Fibroblast of the conjunctiva (primary cell): ENCODE measurements around the gene AATK.

Experiments used
- DNase-seq: peaks from one replicate; pipeline ENCODE4 v3.0.0-alpha.2; 2010; ENCODE audit warnings: low read depth

AATK gene

DNA sequence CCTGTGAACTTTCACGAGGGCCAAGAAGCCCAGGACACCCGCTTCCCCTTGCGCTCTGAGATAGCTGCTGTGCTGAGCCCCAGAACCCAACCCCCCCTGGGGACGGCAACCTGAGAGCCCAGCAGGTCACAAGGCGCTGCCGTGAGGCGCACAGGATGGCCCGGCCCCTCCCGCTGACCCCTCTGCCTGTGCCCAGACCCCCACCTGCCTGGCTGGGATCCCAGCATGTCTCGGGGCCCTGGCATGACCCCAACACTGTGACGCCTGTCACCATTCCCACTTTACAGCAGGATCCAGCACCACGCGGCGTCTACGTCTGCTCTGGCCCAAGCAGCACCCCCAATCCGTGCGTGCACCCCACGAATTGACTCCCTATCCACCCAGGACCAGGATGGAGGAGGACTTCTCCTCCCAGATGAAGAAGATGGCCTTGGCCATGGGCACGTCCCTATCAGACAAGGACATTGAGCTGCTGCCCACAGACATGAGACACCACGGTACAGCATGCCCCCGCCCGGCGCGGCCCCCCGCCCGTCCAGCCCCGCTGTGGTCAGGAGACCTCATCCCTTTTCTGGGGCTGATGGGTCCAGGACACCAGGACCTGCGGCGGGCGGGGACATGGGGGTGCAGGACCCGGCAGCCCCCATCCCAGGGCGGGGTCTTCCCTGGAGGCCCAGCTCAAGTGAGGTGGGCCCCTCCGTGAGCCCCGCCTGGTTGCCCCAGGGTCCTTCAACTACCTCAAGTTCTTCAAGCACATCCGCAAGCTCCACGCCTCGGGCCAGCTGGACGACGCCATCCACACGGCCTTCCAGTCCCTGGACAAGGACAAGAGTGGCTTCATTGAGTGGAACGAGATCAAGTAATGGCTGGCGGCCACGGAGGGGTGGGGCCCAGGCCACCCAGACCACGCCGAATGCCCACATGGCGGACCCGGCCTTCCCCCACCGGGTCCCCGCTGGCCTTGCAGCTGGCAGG lies 15.1 kb upstream of the AATK start:
- no peak for DNase-seq

DNA sequence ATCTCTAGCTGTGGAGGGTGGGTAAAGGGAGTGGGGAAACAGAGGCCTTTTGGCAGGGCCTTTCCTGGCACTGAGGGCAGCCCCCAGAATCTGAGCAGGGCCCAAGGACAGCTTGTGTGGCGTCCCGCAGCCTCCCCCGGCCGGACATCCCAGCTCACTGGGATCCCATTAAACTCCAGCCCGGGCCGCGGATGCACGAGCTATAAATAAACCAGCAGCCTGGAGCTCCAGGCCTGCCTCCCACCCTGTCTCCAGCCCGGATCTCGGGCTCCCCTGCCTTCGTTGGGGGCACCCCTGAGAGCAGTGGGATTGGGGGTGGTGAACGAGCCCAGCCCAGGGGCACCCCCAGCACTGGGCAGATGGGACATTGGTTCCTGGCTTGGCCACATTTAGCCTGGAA lies 13.8 kb upstream of the AATK start:
- DNase-seq, result no peak

DNA sequence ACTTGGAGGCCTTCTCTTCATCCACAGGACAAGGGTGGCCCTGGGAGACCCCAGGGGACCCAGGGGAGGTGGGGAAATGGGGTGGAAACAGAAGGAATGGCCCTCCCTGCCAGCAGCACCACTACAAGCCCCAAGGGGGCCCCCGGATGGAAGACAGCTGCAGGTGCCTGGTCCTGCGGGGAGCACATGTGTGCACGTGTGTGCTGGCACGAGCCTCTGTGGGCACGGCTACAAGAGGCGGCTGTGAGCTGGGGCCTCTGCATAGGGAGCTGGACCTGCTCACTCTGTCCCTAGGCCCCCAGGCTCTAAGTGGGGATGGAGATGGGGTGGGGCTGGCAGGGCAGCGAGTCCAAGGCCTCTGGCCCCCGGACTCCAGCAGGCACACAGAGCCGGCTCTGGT lies 13.2 kb upstream of the AATK start:
- no peak for DNase-seq

DNA sequence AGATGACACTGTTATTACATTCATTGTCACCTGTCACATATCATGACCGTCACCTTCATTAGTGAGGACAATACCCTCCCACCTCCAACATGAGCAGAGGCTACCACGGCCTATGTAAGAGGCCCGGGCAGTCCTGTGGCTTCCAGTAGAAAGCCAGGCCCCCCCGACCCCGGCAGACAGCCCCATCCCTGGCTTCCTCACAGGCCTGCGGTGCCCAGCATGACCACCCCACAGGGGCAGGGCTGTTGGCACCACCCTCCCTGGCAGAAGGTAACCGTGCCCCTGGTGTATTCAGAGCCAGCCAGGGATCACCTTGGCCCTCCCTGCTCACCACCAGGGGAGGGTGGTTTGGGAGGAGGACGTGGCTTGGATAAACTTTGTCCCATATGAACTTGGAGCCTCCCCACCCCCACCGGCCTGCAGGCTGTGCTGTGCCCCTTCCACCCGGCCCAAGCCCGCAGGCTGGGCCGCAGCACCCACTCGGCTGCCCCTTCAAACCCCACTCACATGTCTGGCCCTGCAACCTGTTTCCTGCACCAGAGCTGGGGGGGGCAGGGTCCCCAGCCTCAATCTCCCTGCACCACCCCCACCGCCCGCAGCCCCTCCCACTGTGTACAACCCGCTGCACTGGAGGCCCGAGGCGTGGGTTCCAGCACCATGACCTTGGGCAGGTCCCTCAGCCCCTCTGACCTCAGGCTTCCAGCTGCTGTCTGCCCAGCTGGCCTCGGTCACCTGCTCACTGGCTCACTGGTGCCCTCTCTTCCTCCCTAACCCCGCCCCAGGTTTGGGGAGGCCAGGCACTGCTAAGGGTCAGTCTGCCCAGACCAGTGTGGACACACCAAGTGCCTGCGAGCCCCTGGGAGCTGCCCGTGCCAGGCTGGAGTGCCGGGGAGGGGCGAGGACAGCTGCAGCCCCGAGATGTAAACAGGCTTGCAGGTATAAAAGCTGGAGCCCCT lies 12.4 kb upstream of the AATK start:
- DNase-seq, result no peak

DNA sequence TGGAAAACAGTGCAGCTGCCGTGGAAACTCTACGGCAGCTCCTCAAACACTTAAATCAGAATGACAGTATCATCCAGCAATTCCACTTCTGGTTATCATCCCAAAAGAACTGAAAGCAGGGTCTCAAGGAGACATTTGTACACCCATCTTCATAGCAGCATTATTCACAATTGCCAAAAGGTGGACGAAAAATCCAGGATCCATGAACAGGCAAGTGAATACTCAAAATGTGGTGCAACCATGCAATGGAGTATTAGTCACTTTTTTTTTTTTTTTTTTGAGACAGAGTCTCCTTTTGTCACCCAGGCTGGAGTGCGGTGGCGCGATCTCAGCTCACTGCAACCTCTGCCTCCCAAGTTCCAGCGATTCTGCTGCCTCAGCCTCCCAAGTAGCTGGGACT lies 10.6 kb upstream of the AATK start:
- DNase-seq, result no peak

DNA sequence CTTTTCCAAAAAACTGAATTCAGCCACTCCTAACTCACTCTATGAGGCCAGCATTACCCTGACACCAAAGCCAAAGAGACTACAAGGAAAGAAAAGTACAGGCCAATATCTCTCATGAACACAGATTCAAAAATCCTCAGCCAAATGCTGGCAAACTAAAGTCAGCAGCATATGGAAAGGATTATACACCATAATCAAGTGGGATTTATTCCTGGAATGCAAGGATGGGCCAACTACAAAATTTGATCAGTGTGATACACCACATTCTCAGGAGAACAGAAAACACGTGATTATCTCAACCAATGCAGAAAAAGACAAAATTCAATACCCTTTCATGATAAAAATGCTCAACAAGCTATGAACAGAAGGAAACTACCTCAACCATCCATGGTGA lies 7.7 kb upstream of the AATK start:
- peak; percentile 38 for DNase-seq

DNA sequence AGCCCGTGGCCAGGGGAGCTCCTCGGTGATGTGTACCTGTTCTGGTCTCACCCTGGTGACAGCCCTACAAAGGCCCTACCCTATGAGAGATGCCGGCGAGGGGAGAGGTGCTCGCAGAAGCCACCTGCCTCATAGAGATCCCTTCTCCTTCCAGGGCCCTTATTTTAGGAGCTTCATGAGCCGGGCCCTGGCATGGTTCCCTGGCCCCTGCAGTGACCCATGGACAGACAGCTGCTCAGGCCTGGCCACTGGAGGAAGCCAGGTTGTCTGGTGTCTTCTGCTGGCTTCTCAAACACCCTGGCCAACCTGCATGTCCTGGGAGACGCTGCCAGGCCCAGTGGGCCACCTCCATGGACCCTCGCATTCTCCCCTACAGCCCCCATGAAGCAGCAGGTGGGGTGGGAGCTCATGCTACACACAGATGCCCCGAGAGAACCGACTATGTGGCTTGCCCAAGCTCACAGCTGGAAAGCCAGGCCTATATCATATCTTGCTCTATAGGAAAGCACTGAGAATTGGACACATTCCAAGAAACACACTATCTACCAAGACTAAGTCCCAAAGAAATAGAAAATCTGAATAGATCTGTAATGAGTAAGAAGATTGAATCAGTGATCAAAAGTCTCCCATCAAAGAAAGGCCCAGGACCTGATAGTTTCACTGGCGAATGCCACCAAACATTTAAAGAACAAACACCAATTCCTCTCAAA lies 7.2 kb upstream of the AATK start:
- no peak for DNase-seq

DNA sequence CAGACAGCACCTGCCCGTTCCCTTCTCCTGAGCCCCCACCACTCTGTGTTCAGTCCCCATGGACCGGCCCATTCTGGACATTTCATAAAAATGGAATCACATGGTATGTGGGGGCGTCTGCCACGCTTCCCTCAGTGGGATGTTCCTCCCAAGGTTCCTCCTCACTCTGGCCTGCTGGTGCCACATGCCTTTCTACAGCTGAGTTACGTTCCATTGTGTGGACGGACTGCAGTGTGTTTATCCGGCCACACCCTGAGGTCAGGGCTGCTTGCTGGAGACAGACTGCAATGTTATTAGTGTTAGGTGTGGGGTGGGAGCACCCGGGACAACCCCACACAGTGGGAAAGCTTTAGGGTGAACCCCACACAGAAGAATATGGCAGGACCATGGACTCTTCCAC lies 5.9 kb upstream of the AATK start:
- DNase-seq, result no peak

DNA sequence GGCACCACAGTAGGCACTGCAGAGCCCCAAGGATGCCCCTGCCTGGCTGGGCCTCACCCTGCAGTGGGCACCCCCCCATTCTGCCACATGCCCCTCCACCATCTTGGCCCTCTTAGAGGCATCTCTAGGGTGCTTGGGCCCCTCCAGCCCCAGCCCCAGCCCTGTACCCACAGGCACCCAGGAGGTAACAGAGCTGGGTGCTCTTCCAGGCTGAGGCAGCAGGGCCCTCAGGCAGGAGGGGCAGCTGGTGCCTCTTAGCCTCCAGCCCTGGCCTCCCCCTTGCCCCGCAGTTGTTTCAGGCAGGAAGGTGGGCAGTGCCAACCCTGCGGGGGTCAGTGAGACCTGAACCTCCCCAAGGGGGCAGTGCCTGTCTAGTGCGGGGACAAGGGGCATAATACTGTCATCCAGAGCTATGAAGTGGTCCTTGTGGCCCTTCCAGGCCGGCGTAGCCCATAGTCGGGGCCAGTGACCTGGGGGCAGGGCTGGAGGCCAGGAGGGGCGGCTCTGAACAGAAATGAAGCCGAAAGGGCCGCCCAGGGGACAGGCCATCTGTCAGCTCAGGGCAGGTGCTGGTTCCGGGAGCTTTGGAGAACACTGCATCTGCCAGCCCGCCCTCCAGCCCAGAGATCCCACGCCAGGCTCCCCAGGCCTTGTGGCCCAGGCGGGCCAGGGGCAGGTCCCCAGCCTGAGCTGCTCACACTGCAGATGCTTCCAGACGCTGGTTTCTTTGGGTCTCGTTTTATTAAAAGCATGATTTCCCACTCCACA lies 4.9 kb upstream of the AATK start:
- no peak for DNase-seq

DNA sequence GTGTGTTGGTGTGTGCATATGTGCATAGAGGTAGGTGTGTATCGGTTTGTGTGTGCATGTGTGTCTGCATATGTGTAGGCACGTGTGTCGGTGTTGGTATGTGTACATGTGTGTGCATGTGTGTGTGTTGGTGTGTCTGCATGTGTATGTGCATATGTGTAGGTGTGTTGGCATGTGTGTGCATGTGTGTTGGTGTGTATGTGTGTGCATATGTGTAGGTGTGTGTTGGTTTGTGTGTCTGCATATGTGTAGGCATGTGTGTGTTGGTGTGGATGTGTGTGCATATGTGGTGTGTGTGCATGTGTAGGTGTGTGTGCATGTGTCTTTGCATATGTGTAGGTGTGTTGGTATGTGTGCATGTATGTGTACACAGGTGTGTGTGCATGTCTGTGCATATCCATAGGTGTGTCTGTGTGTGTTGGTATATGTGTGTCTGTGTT lies 3.9 kb upstream of the AATK start:
- no peak for DNase-seq

DNA sequence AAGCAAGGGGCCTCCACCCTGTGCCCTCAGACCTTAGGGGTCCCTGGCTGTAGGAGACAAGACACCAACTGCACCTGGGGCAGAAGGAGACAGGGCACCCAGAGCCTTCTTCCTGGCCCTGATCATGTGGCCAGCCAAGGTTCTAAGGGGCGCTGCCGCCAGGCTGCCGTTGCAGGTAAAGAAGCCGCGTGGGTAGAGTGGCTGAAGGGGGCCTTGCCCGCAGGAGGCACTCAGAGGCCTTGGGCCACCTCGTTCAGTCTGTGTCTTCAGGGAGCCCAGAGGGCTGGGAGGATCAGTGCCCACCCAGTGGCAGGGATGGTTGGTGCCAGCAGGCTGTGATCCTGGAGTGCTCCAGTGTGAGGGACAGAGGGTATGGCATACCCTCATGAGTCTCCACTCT lies 1.6 kb upstream of the AATK start:
- no peak for DNase-seq

DNA sequence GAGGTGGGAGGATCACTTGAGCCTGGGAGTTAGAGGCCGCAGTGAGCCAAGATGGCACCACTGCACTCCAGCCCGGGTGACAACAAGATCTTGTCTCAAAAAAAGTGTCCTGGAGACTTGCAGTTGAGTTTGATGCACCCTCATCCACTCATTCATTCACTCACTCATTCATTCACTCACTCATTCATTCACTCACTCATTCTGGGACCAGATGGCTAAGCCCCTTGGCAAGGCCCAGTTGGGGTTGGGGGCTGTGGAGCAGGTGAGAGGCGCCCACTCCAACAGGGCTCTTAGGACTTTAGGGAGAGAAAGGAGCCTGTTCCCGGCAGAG lies 1.1 kb upstream of the AATK start:
- DNase-seq, result no peak

DNA sequence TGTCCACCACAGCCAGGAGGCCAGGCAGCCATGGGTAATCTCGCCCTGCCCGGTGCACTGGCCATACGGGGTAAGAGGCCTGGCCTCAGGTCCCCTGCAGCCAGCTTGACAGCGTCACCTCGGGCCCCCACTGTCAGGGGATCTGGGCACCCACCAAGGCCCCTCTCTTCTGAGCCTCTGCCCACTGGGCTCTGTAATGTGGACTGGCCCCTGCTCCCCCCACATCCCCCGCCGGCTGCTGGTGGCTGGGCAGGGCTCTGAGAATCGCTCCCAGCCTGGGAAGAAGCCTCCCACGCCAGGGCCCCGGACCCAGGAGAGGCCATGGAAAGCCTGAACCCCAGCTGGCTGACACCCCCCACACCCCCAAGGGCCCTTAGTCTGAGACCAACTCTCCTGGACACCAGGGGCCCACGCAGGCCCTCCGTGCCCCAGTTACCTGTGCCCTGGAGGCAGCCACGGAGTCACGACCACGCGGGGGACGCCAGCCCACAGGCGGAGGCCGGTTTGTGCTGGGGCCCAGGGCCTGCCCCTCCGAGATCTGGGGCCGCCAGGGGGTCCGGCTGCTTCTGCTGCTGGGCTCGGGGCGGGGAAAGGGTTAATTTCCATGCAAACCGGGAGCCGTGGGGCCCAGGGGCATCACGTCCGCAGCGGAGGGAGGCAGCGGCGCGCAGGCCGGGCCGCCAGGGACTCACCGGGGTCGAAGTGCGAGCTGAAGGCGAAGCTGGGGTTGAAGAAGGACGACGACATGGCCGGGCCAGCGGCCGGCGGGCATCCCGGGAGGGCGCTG lies 582 bp downstream of the AATK start, which contains the start of gene PVALEF:
PVALEF (plus strand) TSS at position 262 of the 787 bp plus-strand sequence. CDS start 15,720 bp downstream, outside the sequence.
- no peak for DNase-seq

DNA sequence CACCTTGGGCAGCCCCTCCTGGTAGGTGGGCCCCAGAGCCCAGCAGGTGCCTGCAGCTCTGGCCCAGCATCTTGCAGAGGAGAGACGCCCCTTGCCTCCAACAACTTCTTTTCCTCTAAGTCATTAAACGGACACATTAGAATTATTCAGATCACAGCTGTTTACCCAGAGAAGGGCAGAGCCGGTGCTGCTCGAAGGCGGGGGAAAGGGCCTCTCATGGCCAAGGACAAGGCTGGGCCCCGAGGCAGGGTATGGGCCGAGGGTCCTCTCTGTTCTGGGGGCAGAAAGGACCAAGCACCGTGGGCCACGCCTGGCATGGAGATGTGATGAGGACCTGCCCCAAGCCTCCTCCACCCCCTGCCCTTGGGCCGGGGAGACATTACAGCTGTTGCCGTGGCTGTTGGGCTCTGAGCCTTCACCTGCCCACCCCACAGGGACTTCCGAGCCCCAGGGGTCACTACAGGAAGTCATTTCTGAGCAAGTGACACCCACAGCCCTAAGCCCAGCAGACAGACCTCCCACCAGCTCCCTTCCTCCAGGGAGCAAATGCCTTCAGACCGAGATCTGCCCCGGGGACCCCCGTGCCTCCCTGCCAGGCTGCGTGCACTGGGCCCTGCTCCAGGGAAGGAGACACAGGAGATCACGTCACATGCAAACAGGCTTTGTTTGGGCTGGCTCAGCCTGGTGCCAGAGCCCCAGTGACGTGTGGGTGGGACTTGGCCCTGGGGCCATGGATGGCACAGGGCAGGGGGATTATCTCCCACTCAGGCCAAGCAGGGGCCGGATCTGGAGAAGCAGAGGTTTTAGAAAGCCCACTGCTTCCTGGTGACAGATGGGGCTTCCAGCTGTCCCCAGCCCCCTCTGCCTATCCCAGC lies 1.4 kb downstream of the AATK start:
- no peak for DNase-seq

DNA sequence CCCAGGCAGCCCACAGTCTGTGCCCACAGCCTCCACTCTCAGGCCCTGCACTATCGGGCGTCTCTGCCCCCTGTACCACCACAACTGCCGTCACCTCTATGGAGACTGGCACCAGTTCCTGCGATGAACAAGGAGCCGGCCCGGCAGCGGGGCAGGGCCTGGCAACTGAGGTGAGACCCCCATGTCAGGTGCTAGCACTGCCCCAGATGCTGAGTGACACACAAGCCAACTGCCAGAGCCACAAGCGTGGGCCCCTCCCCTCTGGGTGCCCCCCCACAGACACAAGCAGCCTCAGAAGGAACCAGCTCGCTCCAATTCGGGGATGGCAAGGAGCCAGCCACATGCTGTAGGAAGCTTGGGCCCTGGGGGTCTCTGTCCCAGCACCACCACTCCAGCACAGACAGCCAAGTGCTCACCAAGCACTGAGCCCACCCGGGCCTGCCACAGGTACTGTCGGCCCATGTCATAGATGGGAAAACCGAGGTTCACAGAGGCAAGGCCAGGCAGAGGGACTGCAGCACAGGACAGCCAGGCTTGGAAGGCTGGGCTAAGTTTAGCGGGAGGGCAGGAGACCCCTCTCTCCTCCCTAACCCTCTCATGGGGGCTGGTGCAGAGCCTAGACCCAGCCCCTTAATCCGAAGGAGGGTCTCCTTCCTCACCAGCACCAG lies 2.2 kb downstream of the AATK start:
- DNase-seq, result no peak

DNA sequence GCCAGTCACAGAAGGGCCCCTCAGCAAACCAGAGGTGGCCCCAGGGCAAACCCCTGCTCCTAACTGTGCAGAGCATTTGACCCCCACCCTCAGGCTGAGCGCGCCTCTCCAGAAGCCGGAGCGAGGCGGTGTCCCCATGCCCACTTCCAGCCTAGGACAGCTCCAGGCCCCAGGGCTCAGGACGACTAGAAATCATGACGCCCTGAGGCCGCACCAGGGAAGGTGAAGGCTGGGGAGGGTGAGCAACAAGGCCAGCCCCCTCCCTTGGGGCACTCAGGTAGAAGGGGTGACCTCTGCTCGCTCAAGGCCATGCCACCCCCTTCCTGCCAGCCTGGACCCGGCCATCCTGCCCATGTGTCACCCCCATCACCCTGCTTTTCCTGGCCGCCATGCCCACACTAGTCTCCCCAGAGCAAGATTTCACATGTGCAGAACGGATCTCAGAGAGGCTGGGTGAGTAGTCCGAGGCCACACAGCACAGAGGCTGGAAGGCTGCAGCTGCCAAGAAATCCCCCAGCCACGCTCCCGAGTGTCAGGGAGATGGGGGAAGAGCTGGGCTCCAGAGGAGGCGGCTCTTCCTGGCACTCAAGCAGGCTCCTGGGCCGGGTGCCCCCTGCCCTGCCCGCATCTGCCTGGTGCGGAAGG lies 2.8 kb downstream of the AATK start:
- DNase-seq, result no peak

DNA sequence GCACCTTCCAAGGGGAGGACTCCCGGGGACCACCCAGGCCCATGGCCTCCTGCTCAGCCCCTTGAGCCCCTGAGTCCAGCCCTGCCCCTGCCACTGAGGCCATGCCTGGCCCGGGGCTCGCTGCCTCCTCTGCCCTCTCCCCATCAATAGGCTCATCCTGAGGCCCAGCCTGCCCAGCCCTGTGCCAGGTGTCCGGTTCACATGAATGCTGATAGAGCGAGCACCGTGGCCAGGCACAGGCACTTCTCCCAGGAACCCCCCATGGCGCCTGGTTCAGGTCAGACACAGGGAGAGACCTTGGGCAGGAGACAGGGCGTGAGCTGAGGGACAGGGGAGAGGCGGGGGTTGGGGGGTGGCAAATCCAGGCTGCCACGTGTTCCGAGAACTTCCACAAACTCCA lies 3.5 kb downstream of the AATK start:
- DNase-seq, result no peak

DNA sequence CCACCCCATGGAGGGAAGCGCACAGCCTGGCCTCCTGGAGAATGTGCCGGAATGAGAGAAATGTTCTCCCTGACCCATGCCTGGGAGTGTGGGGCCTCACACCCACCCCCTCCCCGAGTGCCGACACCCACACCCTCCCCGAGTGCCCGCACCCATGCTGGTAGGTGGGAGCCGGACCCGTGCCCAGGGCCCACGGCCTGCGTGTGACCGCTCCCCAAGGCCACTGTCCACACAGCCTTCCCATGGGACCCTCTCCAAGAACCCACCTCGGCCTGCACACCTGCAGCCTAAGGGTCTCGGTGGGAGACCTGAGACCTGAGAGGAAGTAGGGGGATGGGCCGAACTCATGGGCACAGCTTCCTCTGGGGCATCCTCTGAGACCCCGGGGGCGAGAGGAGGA lies 4.0 kb downstream of the AATK start:
- no peak for DNase-seq

DNA sequence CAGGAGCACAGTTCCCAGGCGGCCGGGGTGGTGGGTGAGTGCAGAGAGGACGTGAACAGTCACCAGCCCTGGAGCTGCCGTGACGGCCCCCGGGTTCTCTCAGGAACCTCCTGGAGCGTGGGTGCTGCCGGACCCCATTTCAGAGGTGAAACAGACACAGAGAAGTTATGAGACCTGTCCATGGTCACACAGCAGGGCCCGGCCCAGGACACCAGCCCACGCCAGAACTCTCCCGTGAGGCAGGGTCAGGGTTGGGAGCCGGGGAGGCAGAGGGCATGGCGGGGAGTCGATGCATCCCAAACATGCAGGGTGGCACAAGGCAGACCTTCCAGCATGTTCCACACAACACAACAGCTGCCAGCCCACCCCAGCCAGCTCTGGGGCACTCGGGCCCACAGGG lies 4.5 kb downstream of the AATK start:
- no peak for DNase-seq
